Uterus (tissue), 4 donors: ENCODE data around the gene PLEKHG4B. TPM values are rescaled to one million over a fixed set of nuclear protein-coding genes. Genes with fewer than 3 reads are reported as not detected.
"Not testable (repeated sequence)": the region's sequence is repeated elsewhere in the genome, so short reads cannot be mapped to it uniquely, and the experiment has no call there.

Source experiments
- DNase-seq, 2 donors: peaks; one replicate each; pipeline ENCODE4 v3.0.0-alpha.2; 2019 to 2020
- H3K27ac ChIP-seq, 2 donors: fragments of 200-600 bp; sonication (generic); 1 replicate in 1 of 2; 2 replicates in 1 of 2; pipeline ENCODE4 v1.5.1; 2016 to 2018
- H3K27me3 ChIP-seq, 2 donors: fragments of 200-600 bp; sonication (generic); one replicate each; pipeline ENCODE4 v1.5.1; 2018 to 2019; ENCODE audit warnings: control low read depth in 1 of 2
- H3K36me3 ChIP-seq, 2 donors: fragments of 200-600 bp; sonication (generic); one replicate each; pipeline ENCODE4 v1.5.1; 2019; ENCODE audit warnings: control low read depth in 1 of 2
- H3K4me1 ChIP-seq, 2 donors: fragments of 200-600 bp; sonication (generic); one replicate each; pipeline ENCODE4 v1.5.1; 2018 to 2019; ENCODE audit warnings: control low read depth in 1 of 2
- H3K4me3 ChIP-seq, 2 donors: fragments of 200-600 bp; sonication (generic); 1 replicate in 1 of 2; 2 replicates in 1 of 2; pipeline ENCODE4 v1.5.1; 2018 to 2019; ENCODE audit warnings: mild to moderate bottlenecking in 1 of 2
- H3K9me3 ChIP-seq, 2 donors: fragments of 200-600 bp; sonication (generic); one replicate each; pipeline ENCODE4 v1.5.1; 2019; ENCODE audit warnings: control low read depth in 1 of 2
- CTCF ChIP-seq, 4 experiments: fragments of 200-600 bp in 2 of 4; fragments of 450-650 bp in 2 of 4; sonication (generic) in 2 of 4; IDR thresholded peaks; one replicate each; pipeline ENCODE4 v1.5.1; 2016 to 2019; ENCODE audit warnings: antibody characterized with exemption in 4 of 4, mild to moderate bottlenecking in 2 of 4, moderate library complexity in 1 of 4
- POLR2A ChIP-seq, 2 donors: fragments of 450-650 bp; IDR thresholded peaks; one replicate each; pipeline ENCODE4 v1.6.1; 2016; ENCODE audit warnings: antibody characterized with exemption in 2 of 2, mild to moderate bottlenecking in 1 of 2, moderate library complexity in 1 of 2
- intact Hi-C: fragments of 100-400 bp; cut with DNase I; formaldehyde crosslinking; loops from one replicate; pipeline ENCODE4 v1.15.1; 2023; ENCODE audit warnings: low total_unique reads
- total RNA-seq, 4 donors: library from RNA; depleted of rRNA in 3 of 4; stranded (reverse); fragments of >200 nt in 3 of 4; gene quantifications; one replicate each; pipeline versions ENCODE4 v1.1.0 to v1.2.4, GENCODE V29; 2014 to 2023
- donor health status: DM: yes; HTN: yes; CAD: no.

The PLEKHG4B gene
- total RNA-seq, 4 donors from 2014 or later, result under 0.01 to 8.3 (median 0.37) TPM; not detected in 1

DNA sequence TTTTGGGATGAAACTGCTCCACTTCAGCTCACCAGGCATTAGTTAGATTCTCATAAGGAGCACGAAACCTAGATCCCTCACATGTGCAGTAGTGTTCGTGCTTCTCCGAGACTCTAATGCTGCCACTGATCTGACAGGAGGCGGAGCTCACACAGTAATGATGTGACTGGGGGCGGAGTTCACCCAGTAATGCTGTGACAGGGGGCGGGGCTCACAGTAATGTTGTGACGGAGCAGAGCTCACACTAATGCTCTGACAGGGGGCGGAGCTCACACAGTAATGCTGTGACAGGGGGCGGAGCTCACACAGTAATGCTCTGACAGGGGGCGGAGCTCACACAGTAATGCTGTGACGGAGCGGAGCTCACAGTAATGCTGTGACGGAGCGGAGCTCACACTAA, 72.3 kb downstream of the PLEKHG4B start:
- H3K4me1 ChIP-seq, result no peaks in the 10 kb centered on the region
- no peaks in the 10 kb centered on the region for H3K9me3 ChIP-seq
- H3K27ac ChIP-seq, result no peak overlapping the region
- H3K4me3 ChIP-seq, result no peak overlapping the region
- H3K27me3 ChIP-seq, result no peaks in the 10 kb centered on the region
- intact Hi-C loops, result no loop called here
- TF ChIP-seq CTCF (IDR thresholded peaks at IDR 0.05) (no peak), POLR2A (IDR thresholded peaks at IDR 0.05) (no peak)
- no peak for DNase-seq
- no peaks in the 10 kb centered on the region for H3K36me3 ChIP-seq

DNA sequence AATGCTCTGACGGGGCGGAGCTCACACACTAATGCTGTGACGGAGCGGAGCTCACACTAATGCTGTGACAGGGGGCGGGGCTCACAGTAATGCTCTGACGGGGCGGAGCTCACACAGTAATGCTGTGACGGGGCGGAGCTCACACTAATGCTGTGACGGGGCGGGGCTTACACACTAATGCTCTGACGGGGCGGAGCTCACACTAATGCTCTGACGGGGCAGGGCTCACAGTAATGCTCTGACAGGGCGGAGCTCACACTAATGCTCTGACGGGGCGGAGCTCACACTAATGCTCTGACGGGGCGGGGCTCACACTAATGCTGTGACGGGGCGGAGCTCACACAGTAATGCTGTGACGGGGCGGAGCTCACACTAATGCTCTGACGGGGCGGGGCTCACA, 72.8 kb downstream of the PLEKHG4B start:
- H3K4me3 ChIP-seq, H3K27ac ChIP-seq, H3K27me3 ChIP-seq, intact Hi-C loops, DNase-seq, H3K4me1 ChIP-seq, H3K9me3 ChIP-seq, H3K36me3 ChIP-seq: not testable (repeated sequence)

DNA sequence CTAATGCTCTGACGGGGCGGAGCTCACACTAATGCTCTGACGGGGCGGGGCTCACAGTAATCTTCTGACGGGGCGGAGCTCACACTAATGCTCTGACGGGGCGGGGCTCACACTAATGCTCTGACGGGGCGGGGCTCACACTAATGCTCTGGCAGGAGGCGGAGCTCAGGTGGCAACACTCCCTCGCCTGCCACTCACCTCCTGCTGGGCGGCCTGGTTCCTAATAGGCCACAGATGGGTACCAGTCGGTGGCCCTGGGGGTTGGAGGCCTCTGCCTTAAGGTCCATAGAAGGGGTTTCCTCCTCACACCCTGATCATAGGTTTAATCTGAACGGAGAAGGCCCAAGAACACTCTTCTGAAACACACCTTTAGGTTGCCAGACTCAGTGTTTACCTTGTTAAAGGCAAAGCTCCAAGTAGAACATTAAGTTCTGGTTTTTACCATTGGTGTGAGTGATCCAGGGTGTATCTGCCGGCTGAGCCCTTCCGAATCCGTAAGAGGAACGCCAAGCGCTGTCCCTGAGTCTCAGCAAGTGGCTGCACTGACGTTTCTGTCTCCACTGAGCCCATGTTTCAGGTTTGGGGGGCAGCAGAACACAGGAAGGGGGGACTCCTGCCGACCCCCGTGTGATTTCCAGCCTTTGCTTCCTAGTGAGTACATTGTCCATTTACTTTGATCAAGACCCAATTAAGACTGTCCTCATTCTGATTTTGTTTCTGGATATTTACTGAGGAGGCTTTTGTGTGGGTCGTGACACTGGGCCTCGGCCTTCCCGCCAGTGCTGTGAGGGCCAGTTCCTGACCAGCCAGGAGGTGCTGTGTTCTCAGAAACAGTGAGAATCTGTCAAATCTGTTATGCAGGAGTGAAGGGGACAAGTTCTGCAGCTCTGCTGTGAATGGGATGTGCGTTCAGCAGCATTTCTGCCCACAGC, 74.7 kb downstream of the PLEKHG4B start:
- H3K36me3 ChIP-seq, result no peaks in the 10 kb centered on the region
- H3K4me1 ChIP-seq, result no peaks in the 10 kb centered on the region
- no peak for DNase-seq
- no peaks in the 10 kb centered on the region for H3K27me3 ChIP-seq
- no peak for TF ChIP-seq CTCF (IDR thresholded peaks at IDR 0.05)
- TF ChIP-seq POLR2A (IDR thresholded peaks at IDR 0.05), result no peak
- H3K9me3 ChIP-seq, result no peaks in the 10 kb centered on the region
- no peak overlapping the region for H3K27ac ChIP-seq
- intact Hi-C loops, result no loop called here
- H3K4me3 ChIP-seq, result no peak overlapping the region

DNA sequence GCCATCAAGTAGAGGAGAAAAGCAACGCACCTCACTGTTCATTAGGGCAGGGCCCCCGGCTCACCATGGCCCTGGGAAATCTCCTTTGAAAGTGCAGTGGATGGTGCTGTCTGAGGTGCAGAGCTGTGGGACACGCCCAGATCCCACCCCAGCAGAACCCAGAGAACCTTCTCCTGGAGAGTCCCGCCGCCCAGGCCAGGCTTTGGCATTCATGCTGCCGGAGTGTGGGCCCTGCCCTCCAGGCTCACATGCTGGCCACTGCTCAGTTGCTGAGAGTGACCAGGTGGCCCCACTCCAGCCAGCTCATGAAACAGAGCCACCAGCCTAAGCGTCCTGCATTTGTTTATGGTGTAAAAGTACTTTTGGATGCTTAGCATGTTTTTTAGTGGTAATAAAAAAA, 75.5 kb downstream of the PLEKHG4B start:
- Histone ChIP-seq H3K4me1 (no peaks in the 10 kb centered on the region), H3K4me3 (no peak overlapping the region), H3K9me3 (no peaks in the 10 kb centered on the region), H3K27ac (no peak overlapping the region), H3K27me3 (no peaks in the 10 kb centered on the region), H3K36me3 (no peaks in the 10 kb centered on the region)
- DNase-seq, result no peak
- TF ChIP-seq POLR2A (IDR thresholded peaks at IDR 0.05) (no peak), CTCF (IDR thresholded peaks at IDR 0.05) (no peak)
- intact Hi-C loops, result no loop called here

DNA sequence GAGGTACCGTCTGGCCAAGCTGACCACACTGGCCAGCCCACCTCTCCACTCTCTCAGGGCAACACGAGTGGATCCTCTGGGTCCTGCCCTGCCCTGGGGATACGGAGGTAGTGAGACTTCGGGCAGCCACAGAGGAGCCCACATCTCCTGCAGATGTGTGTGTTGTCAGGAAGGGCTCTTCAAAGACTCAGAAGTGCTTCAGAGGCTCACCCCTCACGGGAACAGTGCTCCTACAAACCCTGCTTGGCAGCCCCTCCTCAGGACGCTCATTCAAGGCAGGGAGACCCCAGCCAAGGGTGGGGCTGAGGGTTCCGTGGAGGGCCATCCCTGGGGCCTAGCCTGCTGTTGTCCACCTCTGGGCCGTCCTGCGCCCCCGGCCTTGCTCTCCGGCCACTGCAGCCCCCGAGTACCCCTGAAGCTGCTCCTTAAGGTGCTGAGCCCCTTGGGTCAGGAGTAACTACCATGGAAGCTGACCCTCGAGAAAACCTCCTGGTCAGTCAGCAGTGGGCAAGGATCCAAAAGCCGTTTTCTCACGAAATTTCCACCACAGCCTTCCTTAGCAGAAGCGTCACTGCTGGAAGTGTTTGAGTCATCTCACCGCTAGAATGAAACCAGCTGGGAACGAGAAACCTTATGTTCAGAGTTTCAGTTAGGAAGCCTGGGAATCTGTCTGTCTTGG, 76.2 kb downstream of the PLEKHG4B start:
- intact Hi-C loops, result no loop called here
- peak in 1 of 2 donors; percentile 10 for DNase-seq
- no peaks in the 10 kb centered on the region for H3K4me1 ChIP-seq
- no peaks in the 10 kb centered on the region for H3K36me3 ChIP-seq
- no peaks in the 10 kb centered on the region for H3K9me3 ChIP-seq
- no peaks in the 10 kb centered on the region for H3K27me3 ChIP-seq
- no peak for TF ChIP-seq CTCF (IDR thresholded peaks at IDR 0.05)
- no peak for TF ChIP-seq POLR2A (IDR thresholded peaks at IDR 0.05)
- H3K4me3 ChIP-seq, result no peak overlapping the region
- no peak overlapping the region for H3K27ac ChIP-seq
